Measurements from ENCODE around the gene SERPINA9.

The SERPINA9 gene

GRCh38 chr14:94458558-94459205 lies 17.3 kb downstream of the SERPINA9 start:
- H2BK5ac ChIP-seq (ENCODE audit: low read depth, low read length, poor library complexity, severe bottlenecking): no peak overlapping the region
- H3K14ac ChIP-seq (ENCODE audit: low read length in 2 of 2): no peak overlapping the region
- H3K4me2 ChIP-seq (ENCODE audit: low read length, poor library complexity, severe bottlenecking): no peak overlapping the region
- WGBS: 37% methylated on average over 2 of the region's 2 CpGs
- H3K36me3 ChIP-seq (ENCODE audit: control insufficient read depth in 1 of 2, insufficient read depth in 2 of 2, low read depth in 1 of 2, low read length in 2 of 2): no peaks in the 10 kb centered on the region
- H3K9me3 ChIP-seq (ENCODE audit: control insufficient read depth, low read length): peaks cover 11% of the 10 kb centered on the region
- H3K79me1 ChIP-seq (replicated peaks; ENCODE audit: low read length, poor library complexity, severe bottlenecking): no peaks in the 10 kb centered on the region
- no peak overlapping the region for H2AFZ ChIP-seq (ENCODE audit: low read depth, low read length)
- H3K4ac ChIP-seq (ENCODE audit: low read depth in 1 of 2, low read length in 2 of 2): no peak overlapping the region
- no peak overlapping the region for H2BK120ac ChIP-seq (ENCODE audit: low read depth, low read length)
- no peak overlapping the region for H3K23ac ChIP-seq (ENCODE audit: low read length in 2 of 2)
- no peak overlapping the region for H4K8ac ChIP-seq (ENCODE audit: low read length)
- no peak overlapping the region for H4K91ac ChIP-seq (ENCODE audit: low read length)
- H3K9ac ChIP-seq (ENCODE audit: low read length): no peak overlapping the region
- H3K18ac ChIP-seq (ENCODE audit: low read depth in 1 of 2, low read length in 2 of 2): no peak overlapping the region
- H3K27ac ChIP-seq (ENCODE audit: low read length, poor library complexity, severe bottlenecking): no peak overlapping the region
- no peak overlapping the region for H3K4me3 ChIP-seq (ENCODE audit: insufficient read depth in 1 of 2, low read depth in 1 of 2, low read length in 2 of 2)
- no peak overlapping the region for H2AK5ac ChIP-seq (ENCODE audit: low read length, severe bottlenecking)
- no peak overlapping the region for H2BK15ac ChIP-seq (ENCODE audit: low read depth, poor library complexity, severe bottlenecking)
- H3K4me1 ChIP-seq (ENCODE audit: control insufficient read depth, insufficient read depth, low read depth, low read length): no peaks in the 10 kb centered on the region
- H2BK12ac ChIP-seq (ENCODE audit: low read length in 2 of 2): no peak overlapping the region
- no peak for DNase-seq
- H3K27me3 ChIP-seq (ENCODE audit: control insufficient read depth in 1 of 2, insufficient read depth in 1 of 2, low read length in 2 of 2): peaks cover 0 to 5% of the 10 kb centered on the region in 2 experiments

DNA sequence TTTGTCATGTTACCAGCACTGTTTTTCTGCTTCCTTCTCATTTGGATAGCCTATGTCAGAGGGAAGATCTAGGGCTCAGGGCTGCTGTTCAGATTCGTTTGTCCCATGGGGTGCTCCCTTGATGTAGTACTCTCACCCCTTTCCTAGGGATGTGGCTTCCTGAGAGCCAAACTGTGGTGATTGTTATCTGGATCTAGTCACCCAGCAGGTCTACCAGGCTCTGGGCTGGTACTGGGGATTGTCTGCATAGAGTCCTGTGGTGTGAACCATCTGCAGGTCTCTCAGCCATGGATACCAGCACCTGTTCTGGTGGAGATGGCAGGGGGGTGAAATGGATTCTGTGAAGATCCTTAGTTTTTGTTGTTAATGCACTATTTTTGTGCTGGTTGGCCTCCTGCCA lies 17.9 kb downstream of the SERPINA9 start:
- DNase-seq: no peak
- no peak overlapping the region for H2BK12ac ChIP-seq (ENCODE audit: low read length in 2 of 2)

DNA sequence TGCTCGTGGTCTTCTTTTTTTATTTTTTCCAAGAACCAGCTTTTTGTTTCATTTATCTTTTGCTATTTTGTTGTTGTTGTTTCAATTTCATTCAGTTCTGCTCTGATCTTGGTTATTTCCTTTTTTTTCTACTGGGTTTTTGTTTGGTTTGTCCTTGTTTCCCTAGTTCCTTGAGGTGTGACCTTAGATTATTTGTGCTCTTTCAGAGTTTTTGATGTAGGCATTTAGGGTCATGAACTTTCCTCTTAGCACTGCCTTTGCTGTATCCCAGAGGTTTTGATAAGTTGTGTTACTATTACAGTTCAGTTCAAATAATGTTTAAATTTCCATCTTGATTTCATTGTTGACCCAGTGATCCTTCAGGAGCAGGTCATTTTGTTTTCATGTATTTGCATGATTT lies 20.1 kb downstream of the SERPINA9 start:
- peaks cover 11% of the 10 kb centered on the region for H3K9me3 ChIP-seq (ENCODE audit: control insufficient read depth, low read length)
- peaks cover 0 to 25% of the 10 kb centered on the region in 2 experiments for H3K27me3 ChIP-seq (ENCODE audit: control insufficient read depth in 1 of 2, insufficient read depth in 1 of 2, low read length in 2 of 2)
- H3K4ac ChIP-seq (ENCODE audit: low read depth in 1 of 2, low read length in 2 of 2): no peak overlapping the region
- no peak overlapping the region for H2BK5ac ChIP-seq (ENCODE audit: low read depth, low read length, poor library complexity, severe bottlenecking)
- H3K4me2 ChIP-seq (ENCODE audit: low read length, poor library complexity, severe bottlenecking): no peak overlapping the region
- no peak overlapping the region for H2AK5ac ChIP-seq (ENCODE audit: low read length, severe bottlenecking)
- no peak overlapping the region for H2BK120ac ChIP-seq (ENCODE audit: low read depth, low read length)
- H3K79me1 ChIP-seq (replicated peaks; ENCODE audit: low read length, poor library complexity, severe bottlenecking): no peaks in the 10 kb centered on the region
- no peaks in the 10 kb centered on the region for H3K4me1 ChIP-seq (ENCODE audit: control insufficient read depth, insufficient read depth, low read depth, low read length)
- H3K4me3 ChIP-seq (ENCODE audit: insufficient read depth in 1 of 2, low read depth in 1 of 2, low read length in 2 of 2): no peak overlapping the region
- H3K9ac ChIP-seq (ENCODE audit: low read length): no peak overlapping the region
- no peak overlapping the region for H2AFZ ChIP-seq (ENCODE audit: low read depth, low read length)
- H2BK15ac ChIP-seq (ENCODE audit: low read depth, poor library complexity, severe bottlenecking): no peak overlapping the region
- H2BK12ac ChIP-seq (ENCODE audit: low read length in 2 of 2): no peak overlapping the region
- no peak overlapping the region for H3K27ac ChIP-seq (ENCODE audit: low read length, poor library complexity, severe bottlenecking)
- no CpG with 5 or more reads among the region's 1 CpG for WGBS
- no peak overlapping the region for H3K14ac ChIP-seq (ENCODE audit: low read length in 2 of 2)
- no peaks in the 10 kb centered on the region for H3K36me3 ChIP-seq (ENCODE audit: control insufficient read depth in 1 of 2, insufficient read depth in 2 of 2, low read depth in 1 of 2, low read length in 2 of 2)
- no peak overlapping the region for H4K8ac ChIP-seq (ENCODE audit: low read length)
- no peak overlapping the region for H3K18ac ChIP-seq (ENCODE audit: low read depth in 1 of 2, low read length in 2 of 2)
- H4K91ac ChIP-seq (ENCODE audit: low read length): no peak overlapping the region
- no peak overlapping the region for H3K23ac ChIP-seq (ENCODE audit: low read length in 2 of 2)
- no peak for DNase-seq

More for the DNA sequence above, 17.9 kb downstream of the SERPINA9 start:
- no peak overlapping the region for H3K18ac ChIP-seq (ENCODE audit: low read depth in 1 of 2, low read length in 2 of 2)
- no peak overlapping the region for H3K27ac ChIP-seq (ENCODE audit: low read length, poor library complexity, severe bottlenecking)
- H3K27me3 ChIP-seq (ENCODE audit: control insufficient read depth in 1 of 2, insufficient read depth in 1 of 2, low read length in 2 of 2): peaks cover 0 to 5% of the 10 kb centered on the region in 2 experiments
- no peak overlapping the region for H4K91ac ChIP-seq (ENCODE audit: low read length)
- no peak overlapping the region for H2BK120ac ChIP-seq (ENCODE audit: low read depth, low read length)
- no peak overlapping the region for H3K4me2 ChIP-seq (ENCODE audit: low read length, poor library complexity, severe bottlenecking)
- no peak overlapping the region for H3K14ac ChIP-seq (ENCODE audit: low read length in 2 of 2)
- no peak overlapping the region for H2BK15ac ChIP-seq (ENCODE audit: low read depth, poor library complexity, severe bottlenecking)
- H4K8ac ChIP-seq (ENCODE audit: low read length): no peak overlapping the region
- no peak overlapping the region for H3K23ac ChIP-seq (ENCODE audit: low read length in 2 of 2)
- no peak overlapping the region for H2BK5ac ChIP-seq (ENCODE audit: low read depth, low read length, poor library complexity, severe bottlenecking)
- H2AK5ac ChIP-seq (ENCODE audit: low read length, severe bottlenecking): no peak overlapping the region
- no peaks in the 10 kb centered on the region for H3K36me3 ChIP-seq (ENCODE audit: control insufficient read depth in 1 of 2, insufficient read depth in 2 of 2, low read depth in 1 of 2, low read length in 2 of 2)
- 40% methylated on average over 1 of the region's 1 CpG for WGBS
- no peaks in the 10 kb centered on the region for H3K79me1 ChIP-seq (replicated peaks; ENCODE audit: low read length, poor library complexity, severe bottlenecking)
- H3K9ac ChIP-seq (ENCODE audit: low read length): no peak overlapping the region
- no peak overlapping the region for H3K4me3 ChIP-seq (ENCODE audit: insufficient read depth in 1 of 2, low read depth in 1 of 2, low read length in 2 of 2)
- peaks cover 11% of the 10 kb centered on the region for H3K9me3 ChIP-seq (ENCODE audit: control insufficient read depth, low read length)
- H3K4ac ChIP-seq (ENCODE audit: low read depth in 1 of 2, low read length in 2 of 2): no peak overlapping the region
- H3K4me1 ChIP-seq (ENCODE audit: control insufficient read depth, insufficient read depth, low read depth, low read length): no peaks in the 10 kb centered on the region
- H2AFZ ChIP-seq (ENCODE audit: low read depth, low read length): no peak overlapping the region

- Histone ChIP-seq H3K18ac (ENCODE audit: low read depth in 1 of 2, low read length in 2 of 2) (no peak overlapping the region), H3K36me3 (ENCODE audit: control insufficient read depth in 1 of 2, insufficient read depth in 2 of 2, low read depth in 1 of 2, low read length in 2 of 2) (no peaks in the 10 kb centered on the region), H3K23ac (ENCODE audit: low read length in 2 of 2) (no peak overlapping the region), H3K27ac (ENCODE audit: low read length, poor library complexity, severe bottlenecking) (no peak overlapping the region), H2AFZ (ENCODE audit: low read depth, low read length) (no peak overlapping the region), H3K4me1 (ENCODE audit: control insufficient read depth, insufficient read depth, low read depth, low read length) (no peaks in the 10 kb centered on the region), H3K14ac (ENCODE audit: low read length in 2 of 2) (no peak overlapping the region), H3K9me3 (ENCODE audit: control insufficient read depth, low read length) (peaks cover 11% of the 10 kb centered on the region), H2BK15ac (ENCODE audit: low read depth, poor library complexity, severe bottlenecking) (no peak overlapping the region), H3K4ac (ENCODE audit: low read depth in 1 of 2, low read length in 2 of 2) (no peak overlapping the region), H2AK5ac (ENCODE audit: low read length, severe bottlenecking) (no peak overlapping the region), H4K91ac (ENCODE audit: low read length) (no peak overlapping the region), H3K4me2 (ENCODE audit: low read length, poor library complexity, severe bottlenecking) (no peak overlapping the region), H2BK12ac (ENCODE audit: low read length in 2 of 2) (no peak overlapping the region), H2BK5ac (ENCODE audit: low read depth, low read length, poor library complexity, severe bottlenecking) (no peak overlapping the region), H3K4me3 (ENCODE audit: insufficient read depth in 1 of 2, low read depth in 1 of 2, low read length in 2 of 2) (no peak overlapping the region), H2BK120ac (ENCODE audit: low read depth, low read length) (no peak overlapping the region), H3K27me3 (ENCODE audit: control insufficient read depth in 1 of 2, insufficient read depth in 1 of 2, low read length in 2 of 2) (peaks cover 0 to 58% of the 10 kb centered on the region in 2 experiments), H3K79me1 (replicated peaks; ENCODE audit: low read length, poor library complexity, severe bottlenecking) (no peaks in the 10 kb centered on the region), H3K9ac (ENCODE audit: low read length) (no peak overlapping the region), H4K8ac (ENCODE audit: low read length) (no peak overlapping the region)
- DNase-seq: no peak
- 93% methylated on average over 2 of the region's 3 CpGs for WGBS
Observed at GRCh38 chr14:94451826-94452225, 24.2 kb downstream of the SERPINA9 start.

All from mesenchymal stem cell (in vitro differentiated cells and primary cell).